Endothelial cell of umbilical vein (primary cell): Measurements from ENCODE around the gene MEX3C. TPM values are rescaled to one million over a fixed set of nuclear protein-coding genes. Genes with fewer than 3 reads are reported as not detected.

Experiments used
- BruUV-seq: library from RNA; stranded (reverse); fragments of 400-500 nt; replicated peaks from 2 replicates; lab custom pipeline; 2021; lab: Mats Ljungman, UMichigan
- CTCF ChIA-PET: fragments of 300-600, 350-600 bp; sonication (Branson Sonifier 250); formaldehyde crosslinking; loops from one replicate; lab custom pipeline; 2021; ENCODE audit warnings: antibody characterized with exemption, inconsistent platforms; lab: Charles Lee
- POLR2A ChIA-PET: fragments of 300-600, 350-600 bp; sonication (Branson Sonifier 250); formaldehyde crosslinking; loops from one replicate; lab custom pipeline; 2021; ENCODE audit warnings: antibody characterized with exemption, inconsistent platforms; lab: Charles Lee
- DNase-seq: peaks from one replicate; pipeline ENCODE4 v3.0.0-alpha.2; 2011; ENCODE audit warnings: low read depth, low spot score
- FAIRE-seq: peaks from 2 replicates; lab custom pipeline; 2011; peaks lifted over from hg19 to GRCh38; lab: Jason Lieb, UNC
- H2AFZ ChIP-seq: 2 replicates; pipeline ENCODE4 v1.6.0; 2012; ENCODE audit warnings: low read depth, low read length, control low read depth, inconsistent platforms
- H3K27ac ChIP-seq: 2 replicates; pipeline ENCODE4 v1.5.1; 2011; ENCODE audit warnings: low read depth, mild to moderate bottlenecking, control low read depth, low read length, moderate library complexity; ENCODE audit not compliant: insufficient read depth
- H3K27me3 ChIP-seq, 2 experiments: 2 replicates each; pipeline versions ENCODE4 v1.6.0 to v1.6.1; 2011; ENCODE audit warnings: low read length in 2 of 2, mixed read lengths in 1 of 2; ENCODE audit not compliant: control insufficient read depth in 2 of 2, insufficient read depth in 2 of 2
- H3K36me3 ChIP-seq, 2 experiments: 2 replicates in 1 of 2; 3 replicates in 1 of 2; pipeline ENCODE4 v1.5.1; 2011; ENCODE audit warnings: low read length in 2 of 2, mild to moderate bottlenecking in 1 of 2, moderate library complexity in 1 of 2; ENCODE audit not compliant: control insufficient read depth in 2 of 2, insufficient read depth in 2 of 2; ENCODE audit errors: extremely low read depth in 1 of 2
- H3K4me1 ChIP-seq: 3 replicates; pipeline ENCODE4 v1.5.1; 2011; ENCODE audit warnings: mild to moderate bottlenecking, low read length; ENCODE audit not compliant: control insufficient read depth, insufficient read depth; ENCODE audit errors: extremely low read depth
- H3K4me2 ChIP-seq: 2 replicates; pipeline ENCODE4 v1.6.1; 2011; ENCODE audit warnings: low read length, control low read depth, mixed read lengths; ENCODE audit not compliant: insufficient read depth
- H3K4me3 ChIP-seq, 3 experiments: fragments of 200-600 bp in 1 of 3; sonication (generic), shearing (Covaris generic) in 1 of 3; replicated peaks in 1 of 3; 2 replicates each; pipeline ENCODE4 v1.5.1; 2011 to 2016; ENCODE audit warnings: control low read depth in 3 of 3, low read length in 3 of 3, mild to moderate bottlenecking in 2 of 3, inconsistent platforms in 1 of 3, low read depth in 1 of 3, moderate library complexity in 1 of 3; ENCODE audit not compliant: insufficient read depth in 1 of 3
- H3K79me2 ChIP-seq: 2 replicates; pipeline ENCODE4 v1.6.0; 2012; ENCODE audit warnings: low read length, inconsistent platforms; ENCODE audit not compliant: control insufficient read depth, insufficient read depth
- H3K9ac ChIP-seq: replicated peaks from 2 replicates; pipeline ENCODE3; 2011; ENCODE audit warnings: low read length, control low read depth; ENCODE audit not compliant: insufficient read depth; ENCODE audit errors: extremely low read depth
- H3K9me1 ChIP-seq: replicated peaks from 3 replicates; pipeline ENCODE4 v1.6.0; 2011; ENCODE audit warnings: mild to moderate bottlenecking, low read length; ENCODE audit not compliant: control insufficient read depth, insufficient read depth; ENCODE audit errors: extremely low read depth
- H3K9me3 ChIP-seq: replicated peaks from 2 replicates; pipeline ENCODE4 v1.5.1; 2012; ENCODE audit warnings: low read length, inconsistent platforms; ENCODE audit not compliant: control insufficient read depth, insufficient read depth
- H4K20me1 ChIP-seq: replicated peaks from 2 replicates; pipeline ENCODE3; 2011; ENCODE audit warnings: mild to moderate bottlenecking, low read length; ENCODE audit not compliant: control insufficient read depth, insufficient read depth; ENCODE audit errors: extremely low read depth
- CTCF ChIP-seq, 2 donors: IDR thresholded peaks; 1 replicate in 1 of 2; 2 replicates in 1 of 2; pipeline ENCODE4 v1.5.1; 2011; ENCODE audit warnings: low read length in 2 of 2, mild to moderate bottlenecking in 2 of 2, moderate library complexity in 2 of 2, control low read depth in 1 of 2, inconsistent platforms in 1 of 2, low read depth in 1 of 2; ENCODE audit not compliant: insufficient read depth in 1 of 2; ENCODE audit errors: extremely low read depth in 1 of 2
- EZH2 ChIP-seq: IDR thresholded peaks from 2 replicates; pipeline ENCODE4 v1.6.1; 2012; ENCODE audit warnings: borderline replicate concordance, low read depth, mild to moderate bottlenecking, moderate library complexity, low read length, inconsistent platforms; ENCODE audit not compliant: severe bottlenecking
- FOS ChIP-seq: IDR thresholded peaks from 2 replicates; pipeline ENCODE4 v1.6.1; 2011; ENCODE audit warnings: mild to moderate bottlenecking, low read length, moderate library complexity, borderline replicate concordance; ENCODE audit not compliant: insufficient read depth
- GATA2 ChIP-seq: IDR thresholded peaks from 2 replicates; pipeline ENCODE4 v1.7.0; 2011; ENCODE audit warnings: low read depth, mild to moderate bottlenecking, moderate library complexity, mixed read lengths, low read length; ENCODE audit not compliant: insufficient read length, insufficient read depth
- JUN ChIP-seq: IDR thresholded peaks from 2 replicates; pipeline ENCODE4 v1.6.1; 2011; ENCODE audit warnings: borderline replicate concordance, low read depth; ENCODE audit not compliant: insufficient read length, insufficient read depth
- MAX ChIP-seq: IDR thresholded peaks from 2 replicates; pipeline ENCODE4 v1.6.1; 2011; ENCODE audit not compliant: insufficient read depth, insufficient read length
- MYC ChIP-seq: IDR thresholded peaks from one replicate; pipeline ENCODE4 v1.6.1; 2011; ENCODE audit warnings: mild to moderate bottlenecking, low read depth, low read length
- POLR2A ChIP-seq: IDR thresholded peaks from 2 replicates; pipeline ENCODE4 v1.6.1; 2012; ENCODE audit warnings: low read depth, mild to moderate bottlenecking, control low read depth, low read length
- POLR2AphosphoS5 ChIP-seq: IDR thresholded peaks from 2 replicates; pipeline ENCODE4 v1.6.1; 2012; ENCODE audit warnings: low read depth, mild to moderate bottlenecking, control low read depth, low read length, moderate library complexity; ENCODE audit not compliant: insufficient read depth
- dilution Hi-C: fragments of 300-500 bp; cut with MboI; formaldehyde crosslinking; loops from one replicate; pipeline ENCODE4 v1.15.0; 2019; ENCODE audit warnings: low sequenced_read_pairs; ENCODE audit not compliant: extremely low pct_ligation_motif_present
- intact Hi-C: fragments of 100-400 bp; cut with micrococcal nuclease; formaldehyde crosslinking; loops from one replicate; pipeline ENCODE4 v1.10.0; 2022
- polyA plus RNA-seq, 4 experiments: library from polyadenylated mRNA; depleted of rRNA in 3 of 4; stranded (reverse) in 3 of 4; unstranded in 1 of 4; fragments of >200 nt; gene quantifications; 2 replicates each; pipeline versions ENCODE4 v1.2.1 to v1.2.3, GENCODE V29; 2011 to 2012; ENCODE audit warnings: missing spikeins in 1 of 4
- total RNA-seq: library from RNA; stranded (reverse); gene quantifications from 2 replicates; pipeline ENCODE4 v1.2.3, GENCODE V29; 2021

The MEX3C gene
- total and polyA plus RNA-seq, 2 donors (not counting 3 experiments of a cell fraction or from before 2014, with no cell fraction given), result 23.4 to 45.7 TPM

- Histone ChIP-seq H3K27me3 (no peaks in the 10 kb centered on the region), H3K9me3 (no peaks in the 10 kb centered on the region), H2AFZ (no peak overlapping the region), H3K79me2 (no peaks in the 10 kb centered on the region), H3K9me1 (no peaks in the 10 kb centered on the region), H3K4me1 (no peaks in the 10 kb centered on the region), H3K27ac (no peak overlapping the region), H3K4me3 (no peak overlapping the region), H3K36me3 (no peaks in the 10 kb centered on the region), H3K9ac (no peak overlapping the region), H4K20me1 (no peaks in the 10 kb centered on the region), H3K4me2 (no peak overlapping the region)
- dilution Hi-C loops, result no loop called here
- intact Hi-C loops, result no loop called here
- FAIRE-seq, result no peak
- DNase-seq, result no peak
- TF ChIP-seq JUN (no peak), EZH2 (no peak), CTCF (IDR thresholded peaks at IDR 0.05; ENCODE audit: extremely low read depth in 1 of 2, insufficient read depth in 1 of 2, low read depth in 1 of 2, low read length in 2 of 2) (no peak), MAX (no peak), MYC (no peak), FOS (no peak), POLR2AphosphoS5 (no peak), POLR2A (no peak), GATA2 (no peak)
- ChIA-PET POLR2A (no interaction called here), CTCF (no interaction called here)
- BruUV-seq, result no TSS peak
Measured at GRCh38 chr18:51154431-51155063, 42.9 kb downstream of the MEX3C start.
